GM18498 (cell line): ENCODE results near the gene ETFB.

Source experiments
- ATAC-seq: cut with Tn5 transposase; IDR thresholded peaks from one replicate; pipeline ENCODE4 v1.9.1; 2021; ENCODE audit warnings: mild to moderate bottlenecking, moderate library complexity; ENCODE audit not compliant: unreplicated experiment

Gene ETFB

DNA sequence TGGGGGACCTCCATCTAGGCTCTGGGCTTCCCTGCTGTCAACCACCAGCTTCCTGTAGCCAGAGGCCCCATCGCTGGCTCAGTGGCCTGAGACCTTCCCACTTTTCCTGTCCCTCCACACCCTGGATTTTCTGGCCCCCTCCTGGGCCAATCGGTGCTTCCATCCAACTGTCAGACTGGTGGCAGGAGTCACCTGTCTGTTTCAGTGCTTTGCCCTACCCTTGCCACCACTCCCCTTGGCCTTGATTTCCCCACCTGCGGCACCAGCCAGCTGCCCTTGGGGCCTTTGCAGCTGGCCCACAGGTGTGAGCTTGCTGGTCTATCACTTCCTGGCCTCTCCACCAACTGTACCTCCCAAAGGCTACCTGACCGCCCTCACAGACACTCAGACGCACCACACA, 36.8 kb downstream of the ETFB start:
- ATAC-seq = no peak

GRCh38 chr19:51327066-51328001, 38.9 kb downstream of the ETFB start:
- ATAC-seq = no peak

GRCh38 chr19:51326216-51327065, 39.7 kb downstream of the ETFB start:
- ATAC-seq = no peak

- no peak for ATAC-seq
These were observed 40.8 kb downstream of the ETFB start for GRCh38 chr19:51325161-51325976.

DNA sequence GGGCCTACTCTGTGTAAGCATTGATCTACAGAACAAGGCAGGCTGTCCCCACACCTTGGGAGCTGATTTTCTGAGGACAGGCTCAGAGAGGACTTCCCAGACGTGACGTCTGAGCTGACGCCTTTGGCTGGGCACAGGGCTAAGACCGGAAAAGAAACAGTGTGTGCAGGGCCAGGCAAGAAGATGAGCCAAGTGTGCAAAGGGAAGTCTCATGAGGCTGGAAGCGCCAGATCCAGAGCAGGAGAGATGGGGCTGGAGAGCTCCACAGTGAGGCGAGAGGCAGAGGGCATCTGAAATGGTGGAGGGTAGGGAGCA, 42.1 kb downstream of the ETFB start:
- ATAC-seq = no peak

DNA sequence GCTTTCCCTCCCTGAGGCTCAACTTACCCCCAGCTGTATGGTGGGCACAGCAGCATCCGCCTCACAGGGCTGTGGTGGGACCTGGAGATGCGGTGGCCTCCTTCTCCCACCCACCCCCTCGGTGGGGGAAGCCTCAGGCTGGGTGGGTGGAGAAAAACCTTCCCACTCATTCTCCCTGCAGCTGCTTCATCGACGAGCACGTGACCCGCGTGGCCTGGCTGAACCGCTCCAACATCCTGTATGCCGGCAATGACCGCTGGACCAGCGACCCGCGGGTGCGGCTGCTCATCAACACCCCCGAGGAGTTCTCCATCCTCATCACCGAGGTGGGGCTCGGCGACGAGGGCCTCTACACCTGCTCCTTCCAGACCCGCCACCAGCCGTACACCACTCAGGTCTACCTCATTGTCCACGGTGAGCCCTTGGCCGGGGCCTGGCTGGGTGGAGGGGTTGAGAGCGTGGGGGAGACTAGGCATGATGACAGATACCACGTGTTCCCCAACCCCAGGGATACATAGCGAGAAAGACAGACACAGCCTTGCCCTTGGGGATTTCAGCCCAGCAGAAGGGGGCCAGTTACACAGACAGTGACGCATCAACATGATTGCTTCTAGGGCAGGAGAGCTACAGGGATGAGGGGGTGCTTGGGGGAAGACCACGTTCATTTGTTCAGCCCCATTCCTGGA, 42.6 kb downstream of the ETFB start:
- ATAC-seq = no peak

DNA sequence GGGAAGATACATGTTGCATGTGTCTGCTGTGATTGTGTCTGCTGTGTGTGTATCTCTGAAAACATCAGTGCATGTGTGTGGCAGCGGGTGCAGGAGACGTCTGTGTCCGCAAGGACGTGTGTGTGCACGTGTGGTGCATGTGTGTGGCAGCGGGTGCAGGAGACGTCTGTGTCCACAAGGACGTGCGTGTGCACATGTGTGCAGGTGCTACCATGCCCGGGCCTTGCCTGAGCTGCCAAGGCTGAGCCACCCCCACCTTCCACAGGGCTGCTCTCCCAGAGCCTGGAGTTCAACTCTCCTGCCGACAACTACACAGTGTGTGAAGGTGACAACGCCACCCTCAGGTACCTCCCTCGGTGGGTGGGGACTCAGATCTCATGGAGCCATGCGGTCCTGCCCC, 44.4 kb downstream of the ETFB start:
- no peak for ATAC-seq

- no peak for ATAC-seq
These were observed 45.9 kb downstream of the ETFB start for GRCh38 chr19:51320280-51320657.

DNA sequence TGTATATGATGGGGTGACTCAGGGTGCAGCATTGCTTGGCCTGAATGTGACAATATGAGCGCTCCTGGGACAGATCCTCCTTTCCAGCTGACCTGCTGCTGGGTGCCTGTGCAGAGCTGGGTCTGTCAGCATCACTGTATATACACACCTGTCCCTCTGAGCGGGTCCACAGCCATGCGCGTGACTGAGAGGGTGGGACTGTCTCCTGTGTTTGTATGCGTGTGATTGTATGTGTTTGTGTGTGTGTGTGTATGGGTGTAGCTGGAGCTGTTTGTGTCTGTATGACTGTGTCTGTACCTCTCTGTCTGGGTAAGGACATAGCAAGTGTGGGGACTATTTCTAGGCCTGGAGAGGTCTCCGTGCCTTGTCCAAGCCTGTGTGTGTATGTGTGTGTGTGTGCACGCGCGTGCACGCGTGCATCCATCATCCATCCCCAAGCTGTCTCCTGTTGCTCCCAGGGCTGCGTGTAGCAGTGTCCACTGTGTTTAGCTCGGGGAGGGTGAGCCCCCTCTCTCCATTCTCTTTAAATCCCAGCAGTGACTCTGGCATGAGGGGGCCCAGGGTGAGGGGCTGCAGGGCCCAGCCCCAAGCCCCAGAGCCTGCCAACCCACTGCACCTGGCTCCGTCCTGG, 46.4 kb downstream of the ETFB start:
- no peak for ATAC-seq

DNA sequence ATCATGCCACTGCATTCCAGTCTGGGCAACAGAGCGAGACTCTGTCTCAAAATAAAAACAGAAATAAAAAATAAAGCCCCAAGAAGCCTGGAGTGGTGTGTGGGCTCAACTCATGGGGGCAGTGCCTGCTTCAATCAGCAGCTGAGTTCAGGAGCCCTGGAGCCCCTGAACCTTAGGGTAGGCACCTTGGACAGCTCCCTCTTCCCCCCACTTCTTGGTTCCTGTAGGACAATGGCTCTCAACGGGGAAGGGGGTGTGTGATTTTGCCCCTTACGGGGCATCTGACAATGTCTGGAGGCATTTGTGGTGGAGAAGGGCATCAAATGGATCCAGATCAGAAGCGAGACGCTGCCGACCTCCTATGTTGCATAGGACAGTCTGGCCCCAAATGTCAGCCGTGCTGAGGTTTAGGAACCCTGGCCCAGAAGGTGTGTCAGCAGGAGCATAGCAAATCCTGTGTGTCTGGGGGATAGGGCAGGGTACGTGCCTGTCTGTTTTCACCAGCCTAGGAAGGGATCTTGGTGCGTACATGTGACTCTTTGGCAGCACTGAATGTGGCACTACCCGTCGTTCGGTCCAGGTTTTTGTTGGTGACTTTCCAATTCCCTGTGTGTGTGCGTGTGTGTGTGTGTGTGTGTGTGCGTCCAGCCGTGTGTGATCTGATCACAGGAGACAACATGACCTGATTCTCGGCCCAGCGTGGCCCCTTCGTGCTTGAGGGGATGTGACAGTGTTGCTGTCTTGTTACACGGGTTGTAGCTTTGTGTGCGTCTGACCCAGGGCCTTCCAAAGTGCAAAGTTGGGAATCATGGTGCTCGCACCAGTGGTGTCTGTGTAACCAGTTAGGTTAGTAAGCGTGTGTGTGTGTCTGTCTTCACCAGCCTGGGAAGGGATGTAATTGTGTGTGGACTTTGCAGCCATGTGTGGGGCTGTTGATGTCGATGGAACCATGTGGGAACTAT, 47.2 kb downstream of the ETFB start:
- no peak for ATAC-seq

- no peak for ATAC-seq
These were observed 48.2 kb downstream of the ETFB start for GRCh38 chr19:51317968-51318367.

DNA sequence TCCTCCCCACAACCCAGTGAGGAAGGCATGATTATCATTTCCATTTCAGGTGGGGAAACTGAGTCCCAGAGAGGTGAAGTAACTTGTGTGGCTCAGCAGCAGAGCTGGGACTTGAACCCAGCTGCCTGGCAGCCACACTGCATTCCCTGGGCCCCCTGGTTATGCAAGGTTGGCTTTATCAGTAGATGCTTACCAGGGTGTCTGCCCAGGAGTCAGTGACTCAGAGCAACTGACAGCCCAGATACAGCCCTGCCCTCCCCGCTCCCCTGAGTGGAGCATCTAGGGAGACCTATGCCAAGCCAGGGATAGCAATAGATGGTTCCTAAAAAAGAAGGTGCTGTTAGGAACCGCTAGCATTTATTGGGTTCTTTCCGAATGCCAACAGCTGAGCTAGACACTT, 48.8 kb downstream of the ETFB start:
- ATAC-seq = no peak

DNA sequence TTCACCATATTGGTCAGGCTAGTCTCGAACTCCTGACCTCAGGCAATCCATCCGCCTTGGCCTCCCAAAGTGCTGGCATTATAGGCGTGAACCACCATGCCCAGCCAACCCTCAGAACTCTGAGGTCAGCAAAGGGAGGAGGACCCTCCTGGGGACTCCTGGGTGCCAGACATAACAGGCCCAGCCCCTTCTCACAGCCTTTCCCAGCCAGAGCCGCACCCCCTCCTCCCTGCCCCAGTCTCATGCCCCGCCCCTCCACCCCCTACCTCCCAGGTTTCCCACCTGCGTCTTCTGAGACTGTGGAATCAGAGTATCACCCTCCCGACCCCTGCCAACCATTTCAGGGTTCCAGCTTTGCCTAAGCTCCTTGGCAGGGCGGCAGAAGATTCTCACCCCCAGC, 49.5 kb downstream of the ETFB start:
- ATAC-seq = no peak

GRCh38 chr19:51311351-51312257, 54.6 kb downstream of the ETFB start, which contains the start of gene IGLON5:
Gene IGLON5 (plus strand): TSS chr19:51311644. CDS start chr19:51311848, 204 bp downstream.
- ATAC-seq = no peak

DNA sequence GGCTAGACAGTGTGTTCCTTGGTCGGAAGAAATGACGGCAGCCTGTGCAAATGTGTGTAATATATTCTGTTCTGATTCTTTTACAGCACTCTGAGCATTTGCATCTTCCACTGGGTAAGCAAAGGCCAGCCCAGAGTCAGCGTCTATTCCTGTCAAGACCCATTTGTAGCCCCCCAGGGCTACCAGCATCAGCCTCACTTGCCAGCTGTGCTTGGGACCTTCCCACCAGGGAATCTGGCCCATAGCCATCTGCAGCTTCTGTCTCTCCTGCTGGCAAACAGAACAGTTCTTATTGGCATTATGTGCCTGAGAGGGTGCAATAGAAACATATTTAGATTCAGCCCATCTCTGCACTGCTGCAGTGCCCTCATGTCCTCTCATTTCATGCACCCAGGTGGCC, 60.7 kb downstream of the ETFB start:
- ATAC-seq = no peak

DNA sequence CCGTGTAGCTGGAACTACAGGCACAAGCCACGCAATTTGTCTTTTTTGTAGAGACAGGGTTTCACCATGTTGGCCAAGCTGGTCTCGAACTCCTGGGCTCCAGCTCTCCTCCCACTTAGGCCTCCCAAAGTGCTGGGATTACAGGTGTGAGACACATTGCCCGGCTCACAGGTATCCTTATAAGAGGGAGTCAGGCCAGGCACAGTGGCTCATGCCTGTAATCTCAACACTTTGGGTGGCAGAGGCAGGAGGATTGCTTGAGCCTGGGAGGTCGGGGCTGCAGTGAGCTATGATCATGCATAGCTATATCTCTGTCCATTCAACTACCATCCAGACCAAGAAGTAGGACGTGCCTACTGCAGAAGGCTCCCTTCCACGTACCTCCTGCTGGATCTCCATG, 64.9 kb downstream of the ETFB start:
- ATAC-seq = no peak

DNA sequence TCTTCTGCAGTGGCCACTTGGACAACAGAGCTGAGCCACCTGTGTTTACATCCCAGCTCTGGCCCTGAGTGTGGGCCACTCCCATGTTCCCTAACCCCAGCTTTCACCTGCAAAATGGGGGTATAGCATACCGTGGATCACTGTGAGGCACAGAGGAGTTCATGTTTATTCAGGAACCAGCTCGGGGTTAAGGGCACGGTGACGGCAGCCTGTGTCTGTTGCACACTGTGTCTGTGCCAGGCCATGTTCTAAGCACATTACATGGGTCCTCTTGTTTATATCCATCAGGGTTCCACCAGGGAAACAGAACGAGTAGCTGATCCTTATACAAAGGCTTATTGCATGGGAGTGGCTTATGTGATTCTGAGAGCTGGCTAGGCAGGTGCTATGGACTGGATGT, 68.8 kb downstream of the ETFB start:
- no peak for ATAC-seq
